Endothelial cell of umbilical vein (primary cell): ENCODE data around the gene CCND1. TPM values are rescaled to one million over a fixed set of nuclear protein-coding genes. Genes with fewer than 3 reads are reported as not detected.

Experiments
- BruUV-seq: library from RNA; stranded (reverse); fragments of 400-500 nt; replicated peaks from 2 replicates; lab custom pipeline; 2021; lab: Mats Ljungman, UMichigan
- CTCF ChIA-PET: fragments of 300-600, 350-600 bp; sonication (Branson Sonifier 250); formaldehyde crosslinking; loops from one replicate; lab custom pipeline; 2021; ENCODE audit warnings: antibody characterized with exemption, inconsistent platforms; lab: Charles Lee
- POLR2A ChIA-PET: fragments of 300-600, 350-600 bp; sonication (Branson Sonifier 250); formaldehyde crosslinking; loops from one replicate; lab custom pipeline; 2021; ENCODE audit warnings: antibody characterized with exemption, inconsistent platforms; lab: Charles Lee
- DNase-seq: peaks from one replicate; pipeline ENCODE4 v3.0.0-alpha.2; 2011; ENCODE audit warnings: low read depth, low spot score
- FAIRE-seq: peaks from 2 replicates; lab custom pipeline; 2011; peaks lifted over from hg19 to GRCh38; lab: Jason Lieb, UNC
- H2AFZ ChIP-seq: 2 replicates; pipeline ENCODE4 v1.6.0; 2012; ENCODE audit warnings: low read depth, low read length, control low read depth, inconsistent platforms
- H3K27ac ChIP-seq: 2 replicates; pipeline ENCODE4 v1.5.1; 2011; ENCODE audit warnings: low read depth, mild to moderate bottlenecking, control low read depth, low read length, moderate library complexity; ENCODE audit not compliant: insufficient read depth
- H3K27me3 ChIP-seq, 2 experiments: 2 replicates each; pipeline versions ENCODE4 v1.6.0 to v1.6.1; 2011; ENCODE audit warnings: low read length in 2 of 2, mixed read lengths in 1 of 2; ENCODE audit not compliant: control insufficient read depth in 2 of 2, insufficient read depth in 2 of 2
- H3K36me3 ChIP-seq, 2 experiments: 2 replicates in 1 of 2; 3 replicates in 1 of 2; pipeline ENCODE4 v1.5.1; 2011; ENCODE audit warnings: low read length in 2 of 2, mild to moderate bottlenecking in 1 of 2, moderate library complexity in 1 of 2; ENCODE audit not compliant: control insufficient read depth in 2 of 2, insufficient read depth in 2 of 2; ENCODE audit errors: extremely low read depth in 1 of 2
- H3K4me1 ChIP-seq: 3 replicates; pipeline ENCODE4 v1.5.1; 2011; ENCODE audit warnings: mild to moderate bottlenecking, low read length; ENCODE audit not compliant: control insufficient read depth, insufficient read depth; ENCODE audit errors: extremely low read depth
- H3K4me2 ChIP-seq: 2 replicates; pipeline ENCODE4 v1.6.1; 2011; ENCODE audit warnings: low read length, control low read depth, mixed read lengths; ENCODE audit not compliant: insufficient read depth
- H3K4me3 ChIP-seq, 3 experiments: fragments of 200-600 bp in 1 of 3; sonication (generic), shearing (Covaris generic) in 1 of 3; replicated peaks in 1 of 3; 2 replicates each; pipeline ENCODE4 v1.5.1; 2011 to 2016; ENCODE audit warnings: control low read depth in 3 of 3, low read length in 3 of 3, mild to moderate bottlenecking in 2 of 3, inconsistent platforms in 1 of 3, low read depth in 1 of 3, moderate library complexity in 1 of 3; ENCODE audit not compliant: insufficient read depth in 1 of 3
- H3K79me2 ChIP-seq: 2 replicates; pipeline ENCODE4 v1.6.0; 2012; ENCODE audit warnings: low read length, inconsistent platforms; ENCODE audit not compliant: control insufficient read depth, insufficient read depth
- H3K9ac ChIP-seq: replicated peaks from 2 replicates; pipeline ENCODE3; 2011; ENCODE audit warnings: low read length, control low read depth; ENCODE audit not compliant: insufficient read depth; ENCODE audit errors: extremely low read depth
- H3K9me1 ChIP-seq: replicated peaks from 3 replicates; pipeline ENCODE4 v1.6.0; 2011; ENCODE audit warnings: mild to moderate bottlenecking, low read length; ENCODE audit not compliant: control insufficient read depth, insufficient read depth; ENCODE audit errors: extremely low read depth
- H3K9me3 ChIP-seq: replicated peaks from 2 replicates; pipeline ENCODE4 v1.5.1; 2012; ENCODE audit warnings: low read length, inconsistent platforms; ENCODE audit not compliant: control insufficient read depth, insufficient read depth
- H4K20me1 ChIP-seq: replicated peaks from 2 replicates; pipeline ENCODE3; 2011; ENCODE audit warnings: mild to moderate bottlenecking, low read length; ENCODE audit not compliant: control insufficient read depth, insufficient read depth; ENCODE audit errors: extremely low read depth
- EZH2 ChIP-seq: IDR thresholded peaks from 2 replicates; pipeline ENCODE4 v1.6.1; 2012; ENCODE audit warnings: borderline replicate concordance, low read depth, mild to moderate bottlenecking, moderate library complexity, low read length, inconsistent platforms; ENCODE audit not compliant: severe bottlenecking
- FOS ChIP-seq: IDR thresholded peaks from 2 replicates; pipeline ENCODE4 v1.6.1; 2011; ENCODE audit warnings: mild to moderate bottlenecking, low read length, moderate library complexity, borderline replicate concordance; ENCODE audit not compliant: insufficient read depth
- GATA2 ChIP-seq: IDR thresholded peaks from 2 replicates; pipeline ENCODE4 v1.7.0; 2011; ENCODE audit warnings: low read depth, mild to moderate bottlenecking, moderate library complexity, mixed read lengths, low read length; ENCODE audit not compliant: insufficient read length, insufficient read depth
- JUN ChIP-seq: IDR thresholded peaks from 2 replicates; pipeline ENCODE4 v1.6.1; 2011; ENCODE audit warnings: borderline replicate concordance, low read depth; ENCODE audit not compliant: insufficient read length, insufficient read depth
- MYC ChIP-seq: IDR thresholded peaks from one replicate; pipeline ENCODE4 v1.6.1; 2011; ENCODE audit warnings: mild to moderate bottlenecking, low read depth, low read length
- POLR2A ChIP-seq: IDR thresholded peaks from 2 replicates; pipeline ENCODE4 v1.6.1; 2012; ENCODE audit warnings: low read depth, mild to moderate bottlenecking, control low read depth, low read length
- POLR2AphosphoS5 ChIP-seq: IDR thresholded peaks from 2 replicates; pipeline ENCODE4 v1.6.1; 2012; ENCODE audit warnings: low read depth, mild to moderate bottlenecking, control low read depth, low read length, moderate library complexity; ENCODE audit not compliant: insufficient read depth
- dilution Hi-C: fragments of 300-500 bp; cut with MboI; formaldehyde crosslinking; loops from one replicate; pipeline ENCODE4 v1.15.0; 2019; ENCODE audit warnings: low sequenced_read_pairs; ENCODE audit not compliant: extremely low pct_ligation_motif_present
- intact Hi-C: fragments of 100-400 bp; cut with micrococcal nuclease; formaldehyde crosslinking; loops from one replicate; pipeline ENCODE4 v1.10.0; 2022
- polyA plus RNA-seq, 4 experiments: library from polyadenylated mRNA; depleted of rRNA in 3 of 4; stranded (reverse) in 3 of 4; unstranded in 1 of 4; fragments of >200 nt; gene quantifications; 2 replicates each; pipeline versions ENCODE4 v1.2.1 to v1.2.3, GENCODE V29; 2011 to 2012; ENCODE audit warnings: missing spikeins in 1 of 4
- total RNA-seq: library from RNA; stranded (reverse); gene quantifications from 2 replicates; pipeline ENCODE4 v1.2.3, GENCODE V29; 2021
- TF ChIP-seq, protein P1 (sequence below), 2 donors: IDR thresholded peaks; 1 replicate in 1 of 2; 2 replicates in 1 of 2; pipeline ENCODE4 v1.5.1; 2011; ENCODE audit warnings: low read length in 2 of 2, mild to moderate bottlenecking in 2 of 2, moderate library complexity in 2 of 2, control low read depth in 1 of 2, inconsistent platforms in 1 of 2, low read depth in 1 of 2; ENCODE audit not compliant: insufficient read depth in 1 of 2; ENCODE audit errors: extremely low read depth in 1 of 2
- TF ChIP-seq, protein P2 (sequence below): IDR thresholded peaks from 2 replicates; pipeline ENCODE4 v1.6.1; 2011; ENCODE audit not compliant: insufficient read depth, insufficient read length

The CCND1 gene
- total and polyA plus RNA-seq, 2 donors (not counting 3 experiments of a cell fraction or from before 2014, with no cell fraction given): 98.7 to 370 TPM

DNA sequence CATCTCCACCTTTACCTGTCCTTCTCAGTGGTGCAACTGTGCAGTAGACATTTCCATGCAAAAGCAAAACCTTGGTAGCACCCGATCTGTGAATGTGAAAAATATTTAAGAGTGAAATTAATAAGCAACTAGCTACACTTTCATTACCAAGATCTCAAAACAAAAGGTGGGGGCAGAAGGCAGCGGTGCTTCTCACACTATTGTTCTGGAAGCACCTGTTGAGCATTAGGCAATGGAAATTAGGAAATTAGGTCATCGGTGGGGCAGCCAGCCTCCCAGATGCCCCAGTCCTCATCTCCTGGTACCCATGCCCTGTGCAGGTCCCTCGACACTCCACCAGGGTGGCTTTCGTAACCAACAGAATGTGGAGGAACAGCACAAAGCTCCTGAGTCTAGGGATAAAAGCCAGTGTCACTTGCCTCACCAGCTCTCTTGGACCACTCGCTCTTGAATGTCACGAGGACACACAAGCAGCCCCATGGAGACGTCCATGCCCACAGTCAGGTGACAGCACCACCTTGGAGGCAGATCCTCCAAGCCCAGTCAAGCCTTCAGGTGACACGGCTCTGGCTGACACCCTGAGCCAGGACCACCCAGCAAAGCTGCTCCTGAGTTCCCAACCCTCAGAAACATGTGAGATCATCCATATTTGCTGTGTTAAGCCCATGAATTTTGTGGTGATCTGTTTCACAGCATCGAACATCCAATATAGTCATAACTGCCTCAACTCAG, 30.9 kb downstream of the CCND1 start:
- Histone ChIP-seq H4K20me1 (no peaks in the 10 kb centered on the region), H3K27me3 (no peaks in the 10 kb centered on the region), H3K4me1 (peaks cover 9% of the 10 kb centered on the region), H3K9me1 (no peaks in the 10 kb centered on the region), H3K9me3 (no peaks in the 10 kb centered on the region), H3K4me2 (no peak overlapping the region), H2AFZ (no peak overlapping the region), H3K4me3 (no peak overlapping the region), H3K79me2 (peaks cover 26% of the 10 kb centered on the region), H3K36me3 (peaks cover 6 to 11% of the 10 kb centered on the region in 2 experiments), H3K9ac (no peak overlapping the region), H3K27ac (no peak overlapping the region)
- intact Hi-C loops (loop anchor here (2.0 kb wide), 1 partner anchor 29 kb away; no protein-coding TSS in a partner anchor), dilution Hi-C loops (loop anchor here (25.0 kb wide), 1 partner anchor 560 kb away; no protein-coding TSS in a partner anchor)
- TF ChIP-seq POLR2AphosphoS5: no peak
- TF ChIP-seq MYC: no peak
- TF ChIP-seq GATA2: no peak
- TF ChIP-seq, protein P1, sequence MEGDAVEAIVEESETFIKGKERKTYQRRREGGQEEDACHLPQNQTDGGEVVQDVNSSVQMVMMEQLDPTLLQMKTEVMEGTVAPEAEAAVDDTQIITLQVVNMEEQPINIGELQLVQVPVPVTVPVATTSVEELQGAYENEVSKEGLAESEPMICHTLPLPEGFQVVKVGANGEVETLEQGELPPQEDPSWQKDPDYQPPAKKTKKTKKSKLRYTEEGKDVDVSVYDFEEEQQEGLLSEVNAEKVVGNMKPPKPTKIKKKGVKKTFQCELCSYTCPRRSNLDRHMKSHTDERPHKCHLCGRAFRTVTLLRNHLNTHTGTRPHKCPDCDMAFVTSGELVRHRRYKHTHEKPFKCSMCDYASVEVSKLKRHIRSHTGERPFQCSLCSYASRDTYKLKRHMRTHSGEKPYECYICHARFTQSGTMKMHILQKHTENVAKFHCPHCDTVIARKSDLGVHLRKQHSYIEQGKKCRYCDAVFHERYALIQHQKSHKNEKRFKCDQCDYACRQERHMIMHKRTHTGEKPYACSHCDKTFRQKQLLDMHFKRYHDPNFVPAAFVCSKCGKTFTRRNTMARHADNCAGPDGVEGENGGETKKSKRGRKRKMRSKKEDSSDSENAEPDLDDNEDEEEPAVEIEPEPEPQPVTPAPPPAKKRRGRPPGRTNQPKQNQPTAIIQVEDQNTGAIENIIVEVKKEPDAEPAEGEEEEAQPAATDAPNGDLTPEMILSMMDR (IDR thresholded peaks at IDR 0.05; ENCODE audit: extremely low read depth in 1 of 2, insufficient read depth in 1 of 2, low read depth in 1 of 2, low read length in 2 of 2): no peak
- no peak for TF ChIP-seq JUN
- TF ChIP-seq POLR2A: no peak
- TF ChIP-seq, protein P2, sequence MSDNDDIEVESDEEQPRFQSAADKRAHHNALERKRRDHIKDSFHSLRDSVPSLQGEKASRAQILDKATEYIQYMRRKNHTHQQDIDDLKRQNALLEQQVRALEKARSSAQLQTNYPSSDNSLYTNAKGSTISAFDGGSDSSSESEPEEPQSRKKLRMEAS: no peak
- TF ChIP-seq EZH2: no peak
- TF ChIP-seq FOS: no peak
- FAIRE-seq: no peak
- DNase-seq: no peak
- ChIA-PET CTCF (interaction anchor here (1.1 to 5.9 kb wide), 10 partner anchors 10 to 575 kb away, joined by 3 to 137 read pairs (median 10); partner anchors contain the start of gene MYEOV), POLR2A (no interaction called here)
- no TSS peak for BruUV-seq
